ENCODE data around the gene MITF.

Gene MITF, protein sequence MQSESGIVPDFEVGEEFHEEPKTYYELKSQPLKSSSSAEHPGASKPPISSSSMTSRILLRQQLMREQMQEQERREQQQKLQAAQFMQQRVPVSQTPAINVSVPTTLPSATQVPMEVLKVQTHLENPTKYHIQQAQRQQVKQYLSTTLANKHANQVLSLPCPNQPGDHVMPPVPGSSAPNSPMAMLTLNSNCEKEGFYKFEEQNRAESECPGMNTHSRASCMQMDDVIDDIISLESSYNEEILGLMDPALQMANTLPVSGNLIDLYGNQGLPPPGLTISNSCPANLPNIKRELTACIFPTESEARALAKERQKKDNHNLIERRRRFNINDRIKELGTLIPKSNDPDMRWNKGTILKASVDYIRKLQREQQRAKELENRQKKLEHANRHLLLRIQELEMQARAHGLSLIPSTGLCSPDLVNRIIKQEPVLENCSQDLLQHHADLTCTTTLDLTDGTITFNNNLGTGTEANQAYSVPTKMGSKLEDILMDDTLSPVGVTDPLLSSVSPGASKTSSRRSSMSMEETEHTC

DNA sequence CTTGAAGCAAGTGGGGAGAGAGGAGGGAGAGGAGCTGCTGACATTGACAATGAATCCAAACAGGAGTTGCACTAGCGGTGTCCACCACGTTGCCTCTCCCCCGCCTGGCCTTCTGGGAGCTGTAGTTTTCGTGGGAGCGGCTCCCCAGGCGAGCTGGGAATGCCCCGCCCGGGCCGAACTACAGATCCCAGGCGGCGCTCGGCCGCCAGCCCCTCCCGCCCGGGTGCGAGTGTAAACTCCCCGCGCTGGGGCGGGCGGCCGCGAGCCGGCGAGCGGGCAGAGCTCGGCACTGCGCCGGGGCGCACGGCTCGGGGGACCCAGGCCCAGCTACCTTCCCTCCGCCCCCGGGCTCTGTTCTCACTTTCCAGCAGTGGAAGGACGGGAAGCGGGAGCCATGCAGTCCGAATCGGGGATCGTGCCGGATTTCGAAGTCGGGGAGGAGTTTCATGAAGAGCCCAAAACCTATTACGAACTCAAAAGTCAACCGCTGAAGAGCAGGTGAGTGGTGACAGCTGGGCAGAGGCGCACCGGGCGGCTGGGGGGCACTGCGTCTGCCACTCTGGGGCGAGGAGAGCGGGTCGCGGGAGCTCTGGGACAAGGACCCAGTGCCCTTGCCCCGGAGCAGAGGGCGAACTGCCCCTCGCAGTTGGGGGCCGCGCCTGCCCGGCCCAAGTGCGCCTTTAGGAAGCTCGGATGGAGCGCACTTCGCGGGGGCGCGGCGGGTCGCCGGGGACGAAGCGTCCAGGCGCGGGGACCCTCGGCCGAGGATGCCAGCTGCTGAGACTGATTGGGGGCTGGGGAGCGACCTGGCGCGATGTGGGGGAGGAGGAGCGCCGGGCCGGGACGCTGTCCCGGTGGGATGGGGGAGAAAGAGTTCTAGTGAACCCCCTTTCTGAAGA is at the start of gene MITF:
Gene MITF, plus strand, starts transcription at position 261 of the 899 bp plus-strand sequence. Its CDS starts 134 bp downstream, at position 395.
- peak; percentile 65 for DNase-seq

DNA sequence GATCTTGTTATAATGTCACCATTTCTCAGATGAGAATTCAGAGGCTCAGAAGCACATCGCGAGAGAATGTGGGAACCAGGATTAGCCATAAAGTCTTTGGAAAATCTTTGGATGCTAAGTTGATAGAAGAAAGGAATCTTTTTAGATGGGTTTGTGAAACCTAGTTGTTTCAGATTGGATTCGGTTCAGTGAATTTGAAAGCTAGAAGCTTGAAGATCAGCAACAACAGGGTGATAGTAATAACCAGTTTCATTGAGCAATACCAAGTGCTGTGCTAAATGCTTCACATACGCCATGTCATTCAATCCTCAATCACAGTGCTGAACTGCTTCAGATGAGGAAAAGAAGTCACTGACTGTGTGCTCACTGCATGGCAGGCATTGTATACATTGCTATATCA is 47.4 kb upstream of the MITF start:
- no peak for DNase-seq

DNA sequence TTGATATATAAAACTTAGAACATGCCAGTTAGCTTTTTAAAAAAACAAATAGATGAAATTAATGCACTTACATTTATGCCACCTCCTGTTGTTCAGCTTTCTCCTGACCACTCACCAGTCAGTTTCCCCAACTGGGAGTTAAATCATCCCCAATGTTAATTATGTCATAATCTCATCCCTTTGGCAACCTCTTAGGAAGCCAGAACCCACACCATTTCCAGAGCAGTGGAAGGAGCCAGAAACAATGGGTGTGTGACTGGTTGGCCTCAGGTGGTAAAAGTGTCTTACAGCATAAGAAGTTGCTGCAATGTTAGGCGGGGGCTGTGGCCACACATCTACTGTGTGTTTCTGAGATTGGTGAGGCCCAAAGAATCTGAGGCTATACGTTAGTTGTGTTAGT is 46.5 kb upstream of the MITF start:
- DNase-seq, result no peak

DNA sequence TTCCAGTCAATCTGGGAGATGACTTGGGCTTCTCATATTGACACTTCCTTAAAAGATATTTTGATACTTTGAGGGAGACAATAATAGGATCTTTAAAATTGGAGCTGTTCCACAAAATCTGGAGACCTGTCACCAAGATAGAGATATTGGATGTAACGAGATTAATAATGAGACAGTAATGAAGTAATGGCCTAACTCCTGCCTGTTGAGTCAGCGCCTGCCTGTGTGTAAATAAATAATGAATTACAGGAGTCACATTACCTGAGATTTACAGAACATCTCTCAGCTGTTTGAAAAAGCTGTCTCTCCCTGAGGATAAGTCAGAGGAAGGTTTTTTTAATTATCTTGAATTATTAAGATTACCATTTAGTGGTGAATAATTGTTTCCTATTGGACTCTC is 43.8 kb upstream of the MITF start:
- no peak for DNase-seq

DNA sequence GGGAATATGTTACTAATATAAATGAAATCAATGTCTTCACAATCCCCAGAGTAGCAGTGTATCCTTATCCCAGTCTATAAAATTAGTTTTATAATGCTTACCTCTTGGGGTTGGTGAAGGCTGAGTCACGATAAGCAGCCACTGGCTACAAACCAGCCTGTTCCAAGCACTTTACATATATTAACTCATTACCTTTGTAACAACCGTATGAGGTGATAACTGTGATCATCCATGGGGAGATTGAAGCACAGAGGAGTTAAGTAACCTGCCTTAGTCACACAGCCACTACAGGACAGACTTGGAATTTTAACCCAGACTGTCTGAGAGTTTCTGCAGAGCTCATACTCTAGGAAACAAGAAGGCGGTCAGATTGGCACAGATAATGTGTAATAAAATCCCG is 43.3 kb upstream of the MITF start:
- DNase-seq, result no peak

DNA sequence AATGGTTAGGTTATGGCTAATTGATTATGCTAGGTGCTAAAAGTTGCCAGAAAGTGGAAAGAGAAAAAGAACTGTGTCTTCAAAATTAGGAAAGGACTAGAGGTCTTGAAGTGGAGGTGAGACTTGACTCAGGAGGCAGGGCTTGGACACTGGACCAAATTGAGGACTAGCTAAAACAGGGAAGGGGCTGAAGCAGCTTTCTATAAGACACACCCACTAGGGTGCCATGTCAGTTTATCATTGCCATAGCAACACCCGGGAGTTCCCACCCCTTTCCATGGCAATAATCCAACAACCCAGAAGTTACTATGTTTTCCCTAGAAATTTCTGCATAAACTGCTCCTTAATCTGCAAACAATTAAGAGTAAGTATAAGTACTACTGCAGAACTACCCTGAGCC is 42.9 kb upstream of the MITF start:
- no peak for DNase-seq

DNA sequence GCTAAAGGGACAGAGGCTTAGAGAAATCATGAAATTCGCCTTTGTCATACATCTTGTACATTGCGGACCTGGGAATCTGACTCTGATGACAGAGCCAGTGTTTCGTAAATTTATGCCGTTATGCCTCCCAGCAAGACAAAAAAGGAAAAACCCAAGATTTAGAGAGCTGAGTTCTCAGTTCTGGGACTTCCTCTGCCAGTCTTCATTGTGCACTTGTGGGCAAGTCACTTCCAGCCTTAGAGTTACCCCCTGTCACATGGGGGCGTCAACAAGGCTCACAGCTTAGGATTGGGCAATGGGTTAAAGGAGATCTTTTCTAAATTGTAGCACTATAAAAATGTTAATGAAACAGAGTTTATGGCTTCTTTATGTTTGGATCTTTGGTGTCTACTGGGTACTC is 41.9 kb upstream of the MITF start:
- no peak for DNase-seq

DNA sequence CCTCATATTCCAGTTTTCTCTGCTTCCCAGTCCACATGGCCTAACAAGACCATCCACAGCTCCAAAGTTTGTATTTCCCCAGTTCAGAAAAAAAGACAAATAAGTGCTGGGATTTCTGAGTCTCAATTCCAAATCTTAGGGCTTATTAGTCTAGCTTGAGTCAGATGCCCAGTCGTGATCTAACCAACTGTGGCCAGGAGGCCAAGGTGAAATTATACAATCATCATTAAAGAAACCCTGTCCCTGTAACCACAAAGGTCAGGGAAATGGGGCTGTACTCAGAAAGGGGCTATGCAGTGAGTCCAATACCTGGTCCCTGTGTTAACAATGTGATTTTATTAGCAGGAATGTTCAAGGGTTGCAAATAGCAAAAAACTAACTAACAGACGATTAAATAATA is 40.5 kb upstream of the MITF start:
- no peak for DNase-seq

DNA sequence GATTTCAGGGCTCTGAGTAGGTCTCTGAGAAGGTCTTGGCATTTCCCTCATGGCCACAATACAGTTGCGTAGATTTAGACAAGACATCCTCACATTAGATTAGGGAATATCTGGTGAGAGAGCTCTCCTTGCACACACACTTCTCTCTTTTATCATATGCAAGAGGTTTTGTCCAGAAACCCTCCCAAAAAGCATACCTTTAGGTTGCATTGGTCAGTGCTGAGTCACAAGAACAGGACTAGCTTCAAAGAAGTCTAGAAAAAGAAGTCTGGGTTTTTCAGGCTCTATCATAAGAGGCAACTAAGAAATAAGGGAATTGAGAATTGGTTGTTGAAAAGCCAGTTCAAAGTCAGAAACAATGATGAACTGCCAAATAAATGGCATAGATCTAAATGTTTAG is 40.1 kb upstream of the MITF start:
- no peak for DNase-seq

DNA sequence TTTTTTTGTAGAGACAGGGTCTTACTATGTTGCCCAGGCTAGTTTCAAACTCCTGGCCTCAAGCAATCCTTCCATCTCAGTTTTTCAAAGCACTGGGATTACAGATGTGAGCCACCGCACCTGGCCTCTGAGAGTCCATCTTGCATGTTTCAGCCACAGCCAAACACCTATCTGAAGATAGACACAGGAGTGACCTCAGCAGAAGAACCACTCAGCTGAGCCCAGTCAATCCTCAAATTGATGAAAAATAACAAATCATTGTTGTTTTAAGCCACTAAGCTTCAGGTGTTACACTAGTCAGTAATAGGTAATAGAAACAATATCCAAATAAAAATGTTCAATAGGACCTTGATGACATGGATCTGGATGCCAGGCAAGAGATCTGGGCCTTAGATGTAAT is 38.3 kb upstream of the MITF start:
- no peak for DNase-seq

DNA sequence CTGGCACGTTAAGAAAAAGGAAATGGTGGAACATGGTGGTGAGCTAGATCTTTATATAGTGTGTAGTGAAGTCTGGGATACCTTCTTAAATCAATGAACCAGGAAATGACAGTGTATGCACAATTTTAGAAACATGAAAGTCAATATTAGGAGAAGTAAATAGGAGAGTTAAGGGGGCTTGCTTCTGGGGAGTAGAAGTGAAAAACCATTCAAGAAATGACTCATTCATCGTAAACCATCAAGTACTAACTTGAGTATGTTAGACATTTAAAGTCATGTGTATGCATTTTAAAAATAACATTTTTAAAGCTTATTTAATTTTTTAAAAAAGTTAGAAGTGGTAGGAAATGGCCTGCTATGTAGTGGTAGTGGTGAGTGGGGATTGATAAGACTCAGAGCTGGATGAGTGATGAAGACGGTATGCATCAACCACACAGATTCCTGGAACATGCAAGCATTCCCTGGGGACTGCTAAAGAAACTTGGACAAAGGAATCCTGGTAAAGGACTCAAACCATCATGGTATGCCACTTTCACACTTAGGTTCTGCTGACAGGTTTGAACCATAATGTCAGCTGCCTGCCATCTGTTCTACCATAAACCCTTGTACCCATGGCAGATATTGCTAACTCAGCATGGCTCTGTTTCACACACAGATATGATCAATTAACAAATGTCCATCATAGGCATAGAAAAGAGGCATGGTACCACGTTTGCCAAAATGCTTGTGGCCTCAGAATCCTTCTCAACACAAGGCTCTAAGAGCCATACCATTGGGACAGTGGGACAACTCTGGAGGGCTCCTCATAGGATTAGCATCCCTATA is 28.9 kb upstream of the MITF start:
- no peak for DNase-seq

DNA sequence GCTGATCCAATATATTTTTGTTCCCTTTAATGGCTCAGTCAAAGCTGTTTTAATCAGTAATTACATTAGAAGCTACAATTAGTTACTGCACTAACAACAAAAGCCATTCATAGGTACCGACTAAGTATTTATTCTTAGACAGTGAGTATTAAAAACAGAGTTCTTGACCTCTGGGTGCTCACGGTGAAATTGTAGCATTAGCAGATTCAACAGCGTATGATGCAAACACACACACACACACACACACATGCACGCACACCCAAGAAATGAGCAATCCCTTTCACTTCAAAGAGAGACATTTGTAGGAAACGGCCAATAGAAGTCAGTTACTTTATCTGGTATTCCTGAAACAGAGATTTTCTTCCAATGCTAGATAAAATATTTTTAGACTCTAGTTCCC is 27.0 kb upstream of the MITF start:
- no peak for DNase-seq

DNA sequence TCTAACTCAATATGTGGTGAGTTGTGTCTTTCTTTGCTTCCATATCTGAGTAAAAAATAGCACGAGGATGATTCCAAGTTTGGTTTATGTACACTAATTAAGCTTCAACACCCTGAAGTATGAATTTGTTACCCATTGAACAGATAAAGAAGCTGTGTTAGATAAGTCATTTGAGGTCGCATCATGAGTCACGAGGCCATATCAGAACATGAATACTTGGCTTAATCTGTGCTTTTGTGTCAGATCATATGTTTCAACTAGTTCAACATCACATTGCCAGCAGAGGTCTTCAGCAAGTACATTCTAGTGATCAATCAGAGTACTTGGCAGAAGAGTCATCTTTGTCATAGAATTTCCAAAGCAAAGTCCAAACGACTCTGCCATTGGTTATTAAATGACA is 26.3 kb upstream of the MITF start:
- DNase-seq, result no peak

DNA sequence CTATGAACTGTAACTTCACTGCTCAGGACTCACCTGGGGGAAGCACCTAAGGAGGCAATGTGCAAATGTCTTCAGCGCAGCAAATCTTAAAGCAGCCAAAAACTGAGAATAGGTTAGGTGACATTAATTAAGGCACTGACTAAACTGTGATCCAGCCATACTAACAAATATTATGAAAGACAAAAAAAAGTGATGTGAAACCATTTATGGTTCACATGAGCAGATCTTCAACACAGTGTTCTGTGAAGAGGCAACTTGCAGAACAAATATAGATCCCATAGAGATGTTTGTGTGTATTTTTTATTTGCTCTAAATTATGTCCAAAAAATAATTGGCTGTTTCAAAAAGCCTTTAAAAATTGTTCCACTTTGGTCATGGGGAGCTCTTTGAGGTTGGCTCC is 24.1 kb upstream of the MITF start:
- DNase-seq, result no peak

DNA sequence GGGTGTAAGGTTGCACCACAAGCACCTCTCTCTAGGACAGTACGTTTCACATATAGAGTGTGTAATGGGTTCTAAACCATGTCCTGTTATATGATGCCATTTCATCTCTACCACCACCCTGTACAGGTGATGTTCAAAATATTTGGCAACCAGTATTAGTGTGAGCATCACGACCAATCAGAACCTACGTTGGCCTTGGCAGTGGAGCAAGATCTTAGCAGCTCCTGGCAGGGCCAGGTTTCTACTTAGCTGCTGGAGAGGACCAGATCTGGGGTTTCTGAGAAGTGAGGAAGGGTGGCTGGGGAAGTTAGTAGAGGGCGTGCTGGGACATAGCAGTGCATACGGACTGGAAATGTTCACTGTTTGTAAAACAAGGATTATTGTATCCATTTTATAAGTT is 23.1 kb upstream of the MITF start:
- DNase-seq, result no peak

DNA sequence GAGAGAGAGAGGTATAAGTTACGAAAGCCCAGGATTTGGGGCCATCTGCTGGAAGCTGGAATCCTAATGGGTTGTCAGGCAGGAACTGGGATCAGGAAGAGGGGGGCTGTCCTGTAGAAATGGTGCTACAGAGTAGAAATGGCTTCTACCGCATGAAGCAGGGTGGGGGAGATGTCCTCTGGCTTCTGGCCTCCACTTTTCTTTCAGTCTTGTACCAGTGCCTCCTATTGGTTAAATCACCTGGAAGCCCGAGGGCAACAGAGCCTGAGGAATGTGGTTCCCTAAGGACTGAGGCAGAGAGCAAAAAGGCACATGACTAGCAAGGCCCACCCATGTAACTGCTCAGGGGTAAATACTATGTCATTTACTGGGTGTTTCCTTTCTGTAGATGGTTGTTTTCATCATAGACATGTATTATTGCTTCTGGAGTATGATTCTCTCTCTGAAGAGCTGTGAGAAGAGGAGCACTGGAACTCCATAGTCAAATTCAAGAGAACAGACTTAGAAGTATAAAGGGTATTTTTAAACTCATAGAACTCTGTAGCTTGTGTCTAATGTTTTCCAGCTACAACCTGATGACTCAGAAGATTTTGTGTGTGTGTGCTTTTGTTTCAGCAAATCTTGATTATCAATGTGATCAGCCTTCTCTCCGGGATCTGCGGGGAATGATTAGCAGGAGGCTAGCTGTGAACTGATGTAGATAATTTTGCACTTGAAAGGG is 20.2 kb upstream of the MITF start:
- DNase-seq, result no peak

DNA sequence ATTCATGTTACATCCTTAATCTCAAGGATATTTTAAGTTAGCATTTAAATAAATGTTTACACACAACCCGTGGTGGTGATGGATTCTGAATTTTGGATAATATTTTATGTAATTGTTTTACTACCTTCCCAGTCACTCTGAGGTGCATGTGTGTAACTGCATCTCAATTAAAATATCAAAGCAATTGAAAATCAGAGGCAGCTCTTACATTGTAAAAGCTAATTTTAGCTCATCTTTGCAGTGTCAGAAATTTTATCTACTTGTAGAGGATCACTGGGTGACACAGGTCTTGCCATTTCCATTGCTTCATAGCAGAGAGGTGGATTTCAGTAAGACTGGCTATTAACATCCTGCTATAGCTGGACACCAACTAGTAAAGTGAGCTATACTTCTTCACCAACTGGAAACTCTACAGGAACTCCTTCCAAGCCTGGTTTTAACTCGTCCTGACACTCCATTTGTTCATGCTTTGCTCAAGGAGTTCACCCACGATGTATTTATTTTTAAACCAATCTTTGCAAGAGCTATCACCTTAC is 19.6 kb upstream of the MITF start:
- no peak for DNase-seq

DNA sequence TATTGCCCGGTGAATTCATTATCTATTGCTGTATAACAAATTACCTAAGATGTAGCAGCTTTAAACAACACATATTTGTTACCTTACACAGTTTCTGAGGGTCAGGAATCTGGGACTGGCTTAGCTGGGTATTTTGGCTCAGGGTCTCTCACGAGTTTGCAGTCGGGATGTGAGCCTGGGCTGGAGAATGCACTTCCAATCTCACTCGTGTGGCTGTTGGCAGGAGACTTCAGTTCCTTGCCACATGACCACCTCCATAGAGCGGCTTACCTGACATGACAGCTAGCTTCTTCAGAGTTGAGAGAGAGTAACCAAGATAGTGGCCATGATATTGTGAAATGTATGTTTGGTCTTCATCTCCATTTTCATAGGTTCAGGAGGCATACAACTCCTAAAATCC is 18.4 kb upstream of the MITF start:
- DNase-seq, result no peak

DNA sequence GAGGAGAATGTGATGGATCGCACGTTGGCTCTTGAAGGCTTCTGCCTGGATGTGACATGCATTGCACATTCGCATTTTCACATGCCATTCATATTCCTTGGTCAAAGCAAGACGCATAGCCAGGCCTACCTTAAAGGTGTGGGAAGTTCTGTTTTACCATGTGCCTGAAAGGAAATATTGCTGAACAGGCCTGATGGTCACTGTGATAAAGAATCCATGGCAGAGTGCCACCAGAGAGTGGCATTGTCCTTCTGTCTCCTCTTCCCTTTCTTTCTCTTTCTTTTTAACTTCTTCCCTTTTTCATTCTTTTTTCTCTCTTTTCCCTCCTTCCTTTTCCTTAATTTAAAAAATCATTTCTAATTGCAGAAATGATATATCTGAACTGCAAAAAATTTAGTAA is 15.9 kb upstream of the MITF start:
- DNase-seq, result no peak

DNA sequence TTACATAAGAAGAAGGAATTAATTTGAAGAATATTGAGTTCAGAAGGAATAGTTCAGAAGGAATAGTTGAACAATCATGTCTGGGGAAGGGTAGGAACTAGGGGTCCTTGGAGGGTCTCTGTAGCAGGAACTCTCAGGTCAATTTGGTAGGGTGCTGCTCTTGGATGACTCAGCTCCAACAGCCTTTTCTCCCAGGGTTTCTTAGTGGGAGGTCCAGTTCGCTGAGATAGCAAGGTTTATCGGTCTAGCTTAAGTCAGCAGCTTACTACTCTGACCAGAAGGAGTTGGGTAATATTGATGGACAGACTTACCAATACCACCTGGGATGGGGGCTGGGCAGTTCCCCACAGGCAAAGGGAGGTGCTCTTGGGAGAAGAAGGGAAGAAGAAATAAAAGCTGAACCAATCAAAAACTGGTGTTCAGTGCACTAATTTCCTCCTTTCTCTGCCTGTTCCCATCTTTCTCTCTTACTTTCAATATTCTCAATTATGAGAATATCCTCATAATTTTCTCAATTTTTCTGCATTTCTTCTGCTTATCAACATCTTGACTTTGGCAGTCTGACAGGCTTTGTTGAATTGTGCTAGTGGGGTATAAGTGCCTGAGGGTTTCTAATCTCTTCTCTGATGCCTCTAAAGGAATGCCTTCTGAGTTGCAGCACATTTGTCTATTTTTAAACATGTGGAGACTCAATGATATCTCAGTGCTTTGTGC is 14.4 kb upstream of the MITF start:
- DNase-seq, result no peak

DNA sequence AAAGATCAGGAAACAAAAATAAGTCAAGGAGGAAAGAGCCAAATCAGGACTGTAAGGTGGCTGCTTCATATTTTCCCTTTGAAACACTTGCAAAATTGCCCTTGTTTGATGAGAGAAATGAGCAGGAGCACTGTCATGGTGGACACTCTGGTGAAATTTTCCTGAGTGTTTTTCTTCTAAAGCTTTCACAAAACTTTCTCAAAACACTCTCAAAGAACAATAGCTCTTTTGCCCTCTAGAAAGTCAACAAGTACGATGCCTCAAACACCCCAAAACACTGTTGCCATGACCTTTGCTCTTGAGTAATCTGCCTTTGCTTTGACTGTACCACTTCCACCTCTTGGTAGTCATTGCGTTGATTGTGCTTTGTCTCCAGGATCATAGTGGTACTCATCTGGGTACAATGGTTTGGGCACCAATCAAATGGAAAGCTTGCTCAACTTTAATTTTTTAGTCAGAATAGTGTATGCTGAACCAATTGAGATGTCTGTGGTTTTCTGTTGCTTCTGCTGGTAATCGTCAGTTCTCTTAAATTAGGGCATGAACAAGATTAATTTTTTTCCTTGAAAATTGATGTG is 13.2 kb upstream of the MITF start:
- no peak for DNase-seq
